ENCODE measurements around the gene MAPK11.

MAPK11 gene

GRCh38 chr22:50296658-50297490 is 26.7 kb upstream of the MAPK11 start:
- H3K4me3 ChIP-seq (ENCODE audit: low read depth, low read length) = no peak overlapping the region
- no peak for TF ChIP-seq CTCF (IDR thresholded peaks at IDR 0.05; ENCODE audit: insufficient read depth, low read depth, low read length, missing control alignments)
- no peak for DNase-seq (ENCODE audit: low read depth)

GRCh38 chr22:50294319-50294656 is 24.1 kb upstream of the MAPK11 start:
- H3K4me3 ChIP-seq (ENCODE audit: low read depth, low read length) = no peak overlapping the region
- TF ChIP-seq CTCF (IDR thresholded peaks at IDR 0.05; ENCODE audit: insufficient read depth, low read depth, low read length, missing control alignments) = no peak
- DNase-seq (ENCODE audit: low read depth) = no peak

GRCh38 chr22:50293441-50294318 is 23.5 kb upstream of the MAPK11 start:
- peak; percentile 34 for DNase-seq (ENCODE audit: low read depth)
- H3K4me3 ChIP-seq (ENCODE audit: low read depth, low read length) = peak overlapping the region; percentile 16; the same call in 1 of the 2 replicates
- no peak for TF ChIP-seq CTCF (IDR thresholded peaks at IDR 0.05; ENCODE audit: insufficient read depth, low read depth, low read length, missing control alignments)

GRCh38 chr22:50292643-50293440 is 22.7 kb upstream of the MAPK11 start:
- H3K4me3 ChIP-seq (ENCODE audit: low read depth, low read length) = no peak overlapping the region
- no peak for TF ChIP-seq CTCF (IDR thresholded peaks at IDR 0.05; ENCODE audit: insufficient read depth, low read depth, low read length, missing control alignments)
- DNase-seq (ENCODE audit: low read depth) = peak; percentile 59

GRCh38 chr22:50289942-50290630 is 19.9 kb upstream of the MAPK11 start:
- DNase-seq (ENCODE audit: low read depth) = no peak
- no peak for TF ChIP-seq CTCF (IDR thresholded peaks at IDR 0.05; ENCODE audit: insufficient read depth, low read depth, low read length, missing control alignments)
- H3K4me3 ChIP-seq (ENCODE audit: low read depth, low read length) = no peak overlapping the region
